Measurements from ENCODE around the gene NFIB. TPM values are rescaled to one million over a fixed set of nuclear protein-coding genes. Genes with fewer than 3 reads are reported as not detected.

NFIB gene
- total RNA-seq, 1 experiment from 2014 or later: 12.5 TPM

DNA sequence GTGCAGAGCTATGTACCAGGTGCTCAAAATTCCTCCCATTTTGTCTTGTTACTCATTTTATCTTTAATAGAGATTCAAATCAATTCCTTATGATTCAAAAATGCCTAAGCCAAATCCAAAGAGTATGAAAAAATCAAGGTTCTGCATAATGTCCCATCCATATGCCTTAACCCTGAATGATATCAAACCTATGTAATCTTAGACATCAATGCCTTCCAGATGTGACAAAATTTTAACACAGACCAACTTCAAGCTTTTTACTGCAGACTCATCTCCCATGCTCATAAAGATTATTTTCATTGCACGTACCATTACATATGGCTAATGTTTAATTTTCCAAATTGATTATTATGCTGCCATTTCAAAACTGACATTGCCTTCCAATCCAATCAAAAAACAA, 122.4 kb downstream of the NFIB start:
- Mint-ChIP-seq H3K27ac (no peak overlapping the region), H3K4me3 (no peak overlapping the region), H3K27me3 (ENCODE audit: low read depth) (no peaks in the 10 kb centered on the region), H3K4me1 (peaks cover 24% of the 10 kb centered on the region), H3K9me3 (no peaks in the 10 kb centered on the region), H3K36me3 (no peaks in the 10 kb centered on the region)
- TF ChIP-seq, protein P1, sequence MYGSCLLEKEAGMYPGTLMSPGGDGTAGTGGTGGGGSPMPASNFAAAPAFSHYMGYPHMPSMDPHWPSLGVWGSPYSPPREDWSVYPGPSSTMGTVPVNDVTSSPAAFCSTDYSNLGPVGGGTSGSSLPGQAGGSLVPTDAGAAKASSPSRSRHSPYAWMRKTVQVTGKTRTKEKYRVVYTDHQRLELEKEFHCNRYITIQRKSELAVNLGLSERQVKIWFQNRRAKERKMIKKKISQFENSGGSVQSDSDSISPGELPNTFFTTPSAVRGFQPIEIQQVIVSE (CRISPR knock-in tag; IDR thresholded peaks at IDR 0.05; ENCODE audit: borderline replicate concordance): no peak
- TF ChIP-seq GABPB1 (CRISPR knock-in tag; IDR thresholded peaks at IDR 0.05) (no peak), SMAD3 (CRISPR knock-in tag; IDR thresholded peaks at IDR 0.05; ENCODE audit: borderline replicate concordance) (no peak), CREM (CRISPR knock-in tag; IDR thresholded peaks at IDR 0.05) (no peak), ZNF219 (CRISPR knock-in tag; IDR thresholded peaks at IDR 0.05; ENCODE audit: borderline replicate concordance) (no peak), GRHL2 (CRISPR knock-in tag; IDR thresholded peaks at IDR 0.05; ENCODE audit: insufficient replicate concordance, severe bottlenecking) (no peak), JUN (CRISPR knock-in tag; IDR thresholded peaks at IDR 0.05) (no peak), ELF4 (CRISPR knock-in tag; IDR thresholded peaks at IDR 0.05; ENCODE audit: low read depth) (no peak), ZNF423 (CRISPR knock-in tag; IDR thresholded peaks at IDR 0.05) (no peak), CBFB (CRISPR knock-in tag; IDR thresholded peaks at IDR 0.05; ENCODE audit: low read depth) (no peak), ZNF138 (CRISPR knock-in tag; conservative IDR thresholded peaks at IDR 0.05) (no peak)
- TF ChIP-seq, protein P2, sequence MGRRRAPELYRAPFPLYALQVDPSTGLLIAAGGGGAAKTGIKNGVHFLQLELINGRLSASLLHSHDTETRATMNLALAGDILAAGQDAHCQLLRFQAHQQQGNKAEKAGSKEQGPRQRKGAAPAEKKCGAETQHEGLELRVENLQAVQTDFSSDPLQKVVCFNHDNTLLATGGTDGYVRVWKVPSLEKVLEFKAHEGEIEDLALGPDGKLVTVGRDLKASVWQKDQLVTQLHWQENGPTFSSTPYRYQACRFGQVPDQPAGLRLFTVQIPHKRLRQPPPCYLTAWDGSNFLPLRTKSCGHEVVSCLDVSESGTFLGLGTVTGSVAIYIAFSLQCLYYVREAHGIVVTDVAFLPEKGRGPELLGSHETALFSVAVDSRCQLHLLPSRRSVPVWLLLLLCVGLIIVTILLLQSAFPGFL (CRISPR knock-in tag; IDR thresholded peaks at IDR 0.05; ENCODE audit: borderline replicate concordance): no peak
- TF ChIP-seq, protein P3, sequence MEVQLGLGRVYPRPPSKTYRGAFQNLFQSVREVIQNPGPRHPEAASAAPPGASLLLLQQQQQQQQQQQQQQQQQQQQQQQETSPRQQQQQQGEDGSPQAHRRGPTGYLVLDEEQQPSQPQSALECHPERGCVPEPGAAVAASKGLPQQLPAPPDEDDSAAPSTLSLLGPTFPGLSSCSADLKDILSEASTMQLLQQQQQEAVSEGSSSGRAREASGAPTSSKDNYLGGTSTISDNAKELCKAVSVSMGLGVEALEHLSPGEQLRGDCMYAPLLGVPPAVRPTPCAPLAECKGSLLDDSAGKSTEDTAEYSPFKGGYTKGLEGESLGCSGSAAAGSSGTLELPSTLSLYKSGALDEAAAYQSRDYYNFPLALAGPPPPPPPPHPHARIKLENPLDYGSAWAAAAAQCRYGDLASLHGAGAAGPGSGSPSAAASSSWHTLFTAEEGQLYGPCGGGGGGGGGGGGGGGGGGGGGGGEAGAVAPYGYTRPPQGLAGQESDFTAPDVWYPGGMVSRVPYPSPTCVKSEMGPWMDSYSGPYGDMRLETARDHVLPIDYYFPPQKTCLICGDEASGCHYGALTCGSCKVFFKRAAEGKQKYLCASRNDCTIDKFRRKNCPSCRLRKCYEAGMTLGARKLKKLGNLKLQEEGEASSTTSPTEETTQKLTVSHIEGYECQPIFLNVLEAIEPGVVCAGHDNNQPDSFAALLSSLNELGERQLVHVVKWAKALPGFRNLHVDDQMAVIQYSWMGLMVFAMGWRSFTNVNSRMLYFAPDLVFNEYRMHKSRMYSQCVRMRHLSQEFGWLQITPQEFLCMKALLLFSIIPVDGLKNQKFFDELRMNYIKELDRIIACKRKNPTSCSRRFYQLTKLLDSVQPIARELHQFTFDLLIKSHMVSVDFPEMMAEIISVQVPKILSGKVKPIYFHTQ (CRISPR knock-in tag; IDR thresholded peaks at IDR 0.05): no peak
- TF ChIP-seq, protein P4, sequence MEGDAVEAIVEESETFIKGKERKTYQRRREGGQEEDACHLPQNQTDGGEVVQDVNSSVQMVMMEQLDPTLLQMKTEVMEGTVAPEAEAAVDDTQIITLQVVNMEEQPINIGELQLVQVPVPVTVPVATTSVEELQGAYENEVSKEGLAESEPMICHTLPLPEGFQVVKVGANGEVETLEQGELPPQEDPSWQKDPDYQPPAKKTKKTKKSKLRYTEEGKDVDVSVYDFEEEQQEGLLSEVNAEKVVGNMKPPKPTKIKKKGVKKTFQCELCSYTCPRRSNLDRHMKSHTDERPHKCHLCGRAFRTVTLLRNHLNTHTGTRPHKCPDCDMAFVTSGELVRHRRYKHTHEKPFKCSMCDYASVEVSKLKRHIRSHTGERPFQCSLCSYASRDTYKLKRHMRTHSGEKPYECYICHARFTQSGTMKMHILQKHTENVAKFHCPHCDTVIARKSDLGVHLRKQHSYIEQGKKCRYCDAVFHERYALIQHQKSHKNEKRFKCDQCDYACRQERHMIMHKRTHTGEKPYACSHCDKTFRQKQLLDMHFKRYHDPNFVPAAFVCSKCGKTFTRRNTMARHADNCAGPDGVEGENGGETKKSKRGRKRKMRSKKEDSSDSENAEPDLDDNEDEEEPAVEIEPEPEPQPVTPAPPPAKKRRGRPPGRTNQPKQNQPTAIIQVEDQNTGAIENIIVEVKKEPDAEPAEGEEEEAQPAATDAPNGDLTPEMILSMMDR (IDR thresholded peaks at IDR 0.05): no peak
- ATAC-seq (no peak), DNase-seq (ENCODE audit: low spot score) (no peak)
- POLR2A ChIA-PET: no interaction called here
- CTCF ChIA-PET: no interaction called here

DNA sequence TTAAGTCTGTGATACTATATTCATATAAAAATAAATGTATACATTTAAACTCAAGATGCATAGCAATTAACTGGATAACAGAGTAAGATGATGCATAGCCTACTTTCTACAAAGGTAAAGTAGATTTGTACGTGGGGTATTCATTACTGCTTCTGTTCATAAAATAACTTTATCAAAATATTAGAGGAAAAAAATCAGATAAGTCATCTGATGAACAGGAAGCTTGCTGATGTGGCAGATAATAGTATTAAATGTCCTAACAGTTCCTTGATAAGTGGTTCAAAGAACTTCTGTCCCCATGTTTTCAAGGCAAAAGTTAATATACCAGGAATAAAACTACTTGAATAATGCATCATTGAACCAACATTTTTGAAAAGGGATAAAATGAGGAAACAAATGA, 123.7 kb downstream of the NFIB start:
- H3K4me1 Mint-ChIP-seq: peaks cover 16% of the 10 kb centered on the region
- POLR2A ChIA-PET: no interaction called here
- TF ChIP-seq, protein P1 (CRISPR knock-in tag; IDR thresholded peaks at IDR 0.05; ENCODE audit: borderline replicate concordance): no peak
- TF ChIP-seq ZNF121 (CRISPR knock-in tag; IDR thresholded peaks at IDR 0.05) (no peak), ELF4 (CRISPR knock-in tag; IDR thresholded peaks at IDR 0.05; ENCODE audit: low read depth) (no peak), NR3C1 (CRISPR knock-in tag; conservative IDR thresholded peaks at IDR 0.05; ENCODE audit: low read depth) (no peak), ETV6 (CRISPR knock-in tag; IDR thresholded peaks at IDR 0.05) (no peak), NR2C2 (CRISPR knock-in tag; IDR thresholded peaks at IDR 0.05) (no peak), PRRX2 (CRISPR knock-in tag; IDR thresholded peaks at IDR 0.05) (no peak)
- TF ChIP-seq, protein P5, sequence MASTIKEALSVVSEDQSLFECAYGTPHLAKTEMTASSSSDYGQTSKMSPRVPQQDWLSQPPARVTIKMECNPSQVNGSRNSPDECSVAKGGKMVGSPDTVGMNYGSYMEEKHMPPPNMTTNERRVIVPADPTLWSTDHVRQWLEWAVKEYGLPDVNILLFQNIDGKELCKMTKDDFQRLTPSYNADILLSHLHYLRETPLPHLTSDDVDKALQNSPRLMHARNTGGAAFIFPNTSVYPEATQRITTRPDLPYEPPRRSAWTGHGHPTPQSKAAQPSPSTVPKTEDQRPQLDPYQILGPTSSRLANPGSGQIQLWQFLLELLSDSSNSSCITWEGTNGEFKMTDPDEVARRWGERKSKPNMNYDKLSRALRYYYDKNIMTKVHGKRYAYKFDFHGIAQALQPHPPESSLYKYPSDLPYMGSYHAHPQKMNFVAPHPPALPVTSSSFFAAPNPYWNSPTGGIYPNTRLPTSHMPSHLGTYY (CRISPR knock-in tag; IDR thresholded peaks at IDR 0.05): no peak
- TF ChIP-seq, protein P2 (CRISPR knock-in tag; IDR thresholded peaks at IDR 0.05; ENCODE audit: borderline replicate concordance): no peak
- TF ChIP-seq, protein P3 (CRISPR knock-in tag; IDR thresholded peaks at IDR 0.05): no peak
- TF ChIP-seq, protein P6, sequence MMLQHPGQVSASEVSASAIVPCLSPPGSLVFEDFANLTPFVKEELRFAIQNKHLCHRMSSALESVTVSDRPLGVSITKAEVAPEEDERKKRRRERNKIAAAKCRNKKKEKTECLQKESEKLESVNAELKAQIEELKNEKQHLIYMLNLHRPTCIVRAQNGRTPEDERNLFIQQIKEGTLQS (CRISPR knock-in tag; conservative IDR thresholded peaks at IDR 0.05): no peak
- TF ChIP-seq, protein P7, sequence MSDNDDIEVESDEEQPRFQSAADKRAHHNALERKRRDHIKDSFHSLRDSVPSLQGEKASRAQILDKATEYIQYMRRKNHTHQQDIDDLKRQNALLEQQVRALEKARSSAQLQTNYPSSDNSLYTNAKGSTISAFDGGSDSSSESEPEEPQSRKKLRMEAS (CRISPR knock-in tag; IDR thresholded peaks at IDR 0.05): no peak
- no peaks in the 10 kb centered on the region for H3K9me3 Mint-ChIP-seq
- no peak for DNase-seq (ENCODE audit: low spot score)
- no peak for ATAC-seq
- no peak overlapping the region for H3K4me3 Mint-ChIP-seq
- H3K27me3 Mint-ChIP-seq (ENCODE audit: low read depth): no peaks in the 10 kb centered on the region
- no peak overlapping the region for H3K27ac Mint-ChIP-seq
- CTCF ChIA-PET: no interaction called here
- H3K36me3 Mint-ChIP-seq: no peaks in the 10 kb centered on the region; the same call in 1 of the 2 replicates
